ENCODE data around the gene TMEM198. TPM values are rescaled to one million over a fixed set of nuclear protein-coding genes. Genes with fewer than 3 reads are reported as not detected.

Gene TMEM198
- total and polyA plus RNA-seq, 3 experiments from 2014 or later = 5.2 to 6.0 TPM; not detected in 1

GRCh38 chr2:219510512-219511135 is 33.2 kb upstream of the TMEM198 start:
- H3K4me1 Mint-ChIP-seq = peaks cover 17 to 39% (median 20%) of the 10 kb centered on the region in 3 donors
- H3K36me3 ChIP-seq (ENCODE audit: insufficient read depth, low read length) = no peaks in the 10 kb centered on the region
- DNase-seq = no peak
- no peak overlapping the region for H3K27ac Mint-ChIP-seq
- H3K36me3 Mint-ChIP-seq = peaks cover 1 to 18% (median 3%) of the 10 kb centered on the region in 3 donors
- no peaks in the 10 kb centered on the region for H3K9me3 ChIP-seq (ENCODE audit: low read length)
- peaks cover 15% of the 10 kb centered on the region for H3K4me1 ChIP-seq (ENCODE audit: insufficient read depth, low read length)
- ChIA-PET CTCF (interaction anchor here (0.9 to 6.7 kb wide), 9 partner anchors 10 to 88 kb away, joined by 3 to 36 read pairs (median 5); partner anchors contain the start of gene GMPPA), POLR2A (interaction anchor here (1.0 kb wide), 1 partner anchor 11 kb away, joined by 5 read pairs; the partner anchor contains the start of gene GMPPA)
- peak overlapping the region in 3 of 7 donors; percentile 19 to 36 (median 32) for H3K4me3 Mint-ChIP-seq
- H3K4me3 ChIP-seq (ENCODE audit: low read length) = no peak overlapping the region
- peak overlapping the region; percentile 43 for H3K27ac ChIP-seq (ENCODE audit: low read depth, low read length)
- H3K27me3 ChIP-seq (ENCODE audit: insufficient read depth, low read length, poor library complexity, severe bottlenecking) = peaks cover 12% of the 10 kb centered on the region
- H3K27me3 Mint-ChIP-seq = peaks cover 45 to 63% of the 10 kb centered on the region in 2 donors
- H3K9me3 Mint-ChIP-seq = peaks cover 0 to 4% (median 0%) of the 10 kb centered on the region in 5 donors

GRCh38 chr2:219511547-219512325 is 32.1 kb upstream of the TMEM198 start:
- Mint-ChIP-seq H3K4me1 (peaks cover 17 to 42% (median 20%) of the 10 kb centered on the region in 3 donors), H3K9me3 (peaks cover 0 to 4% (median 0%) of the 10 kb centered on the region in 5 donors), H3K27ac (no peak overlapping the region), H3K4me3 (peak overlapping the region in 1 of 7 donors; percentile 4), H3K27me3 (peaks cover 54 to 74% of the 10 kb centered on the region in 2 donors), H3K36me3 (peaks cover 0 to 8% (median under 1%) of the 10 kb centered on the region in 3 donors)
- H3K27me3 ChIP-seq (ENCODE audit: insufficient read depth, low read length, poor library complexity, severe bottlenecking) = peaks cover 12% of the 10 kb centered on the region
- DNase-seq = no peak
- H3K36me3 ChIP-seq (ENCODE audit: insufficient read depth, low read length) = no peaks in the 10 kb centered on the region
- no peaks in the 10 kb centered on the region for H3K9me3 ChIP-seq (ENCODE audit: low read length)
- POLR2A ChIA-PET = no interaction called here
- no peak overlapping the region for H3K4me3 ChIP-seq (ENCODE audit: low read length)
- CTCF ChIA-PET = interaction anchor here (0.9 to 6.7 kb wide), 4 partner anchors 14 to 30 kb away, joined by 4 to 36 read pairs (median 10); partner anchors contain the start of gene GMPPA
- no peak overlapping the region for H3K27ac ChIP-seq (ENCODE audit: low read depth, low read length)
- peaks cover 15% of the 10 kb centered on the region for H3K4me1 ChIP-seq (ENCODE audit: insufficient read depth, low read length)

GRCh38 chr2:219512524-219513216 is 31.2 kb upstream of the TMEM198 start:
- H3K9me3 Mint-ChIP-seq = peaks cover 0 to 4% (median 0%) of the 10 kb centered on the region in 5 donors
- ChIA-PET POLR2A (no interaction called here), CTCF (interaction anchor here (1.7 to 6.7 kb wide), 3 partner anchors 17 to 29 kb away, joined by 8 to 36 read pairs (median 12); partner anchors contain the start of gene GMPPA)
- Histone ChIP-seq H3K9me3 (ENCODE audit: low read length) (no peaks in the 10 kb centered on the region), H3K27me3 (ENCODE audit: insufficient read depth, low read length, poor library complexity, severe bottlenecking) (peaks cover 12% of the 10 kb centered on the region), H3K4me1 (ENCODE audit: insufficient read depth, low read length) (peaks cover 15% of the 10 kb centered on the region), H3K27ac (ENCODE audit: low read depth, low read length) (no peak overlapping the region), H3K4me3 (ENCODE audit: low read length) (no peak overlapping the region), H3K36me3 (ENCODE audit: insufficient read depth, low read length) (no peaks in the 10 kb centered on the region)
- H3K27me3 Mint-ChIP-seq = peaks cover 64 to 80% of the 10 kb centered on the region in 2 donors
- no peak for DNase-seq
- H3K36me3 Mint-ChIP-seq = peaks cover 0 to 2% (median 0%) of the 10 kb centered on the region in 3 donors
- H3K4me1 Mint-ChIP-seq = peaks cover 17 to 42% (median 20%) of the 10 kb centered on the region in 3 donors
- no peak overlapping the region for H3K4me3 Mint-ChIP-seq
- no peak overlapping the region for H3K27ac Mint-ChIP-seq

GRCh38 chr2:219513787-219514186 is 30.0 kb upstream of the TMEM198 start:
- Histone ChIP-seq H3K4me3 (ENCODE audit: low read length) (no peak overlapping the region), H3K4me1 (ENCODE audit: insufficient read depth, low read length) (peaks cover 15% of the 10 kb centered on the region), H3K9me3 (ENCODE audit: low read length) (no peaks in the 10 kb centered on the region), H3K27ac (ENCODE audit: low read depth, low read length) (peak overlapping the region; percentile 31), H3K36me3 (ENCODE audit: insufficient read depth, low read length) (no peaks in the 10 kb centered on the region), H3K27me3 (ENCODE audit: insufficient read depth, low read length, poor library complexity, severe bottlenecking) (peaks cover 12% of the 10 kb centered on the region)
- Mint-ChIP-seq H3K36me3 (no peaks in the 10 kb centered on the region), H3K27ac (no peak overlapping the region), H3K27me3 (peaks cover 67 to 87% of the 10 kb centered on the region in 2 donors), H3K9me3 (peaks cover 0 to 4% (median 0%) of the 10 kb centered on the region in 5 donors), H3K4me1 (peaks cover 17 to 42% (median 20%) of the 10 kb centered on the region in 3 donors), H3K4me3 (peak overlapping the region in 4 of 7 donors; percentile 3 to 47 (median 41))
- POLR2A ChIA-PET = no interaction called here
- DNase-seq = no peak
- CTCF ChIA-PET = interaction anchor here (1.0 kb wide), 1 partner anchor 16 kb away, joined by 5 read pairs; no protein-coding TSS in a partner anchor

- H3K9me3 Mint-ChIP-seq = peaks cover 0 to 4% (median 0%) of the 10 kb centered on the region in 5 donors
- H3K27ac Mint-ChIP-seq = peak within 1 kb of the TSS in 1 of 8 donors; percentile 49
- peaks cover 69 to 90% of the 10 kb centered on the region in 2 donors for H3K27me3 Mint-ChIP-seq
- H3K27ac ChIP-seq (ENCODE audit: low read depth, low read length) = peak within 1 kb of the TSS; percentile 31
- H3K27me3 ChIP-seq (ENCODE audit: insufficient read depth, low read length, poor library complexity, severe bottlenecking) = peaks cover 12% of the 10 kb centered on the region
- ChIA-PET CTCF (interaction anchor here (1.0 to 1.4 kb wide), 2 partner anchors 14 to 16 kb away, joined by 3 to 5 read pairs; no protein-coding TSS in a partner anchor), POLR2A (no interaction called here)
- DNase-seq = no peak
- H3K4me3 ChIP-seq (ENCODE audit: low read length) = no peak within 1 kb of the TSS
- peaks cover 0 to 2% (median 0%) of the 10 kb centered on the region in 3 donors for H3K36me3 Mint-ChIP-seq
- peak within 1 kb of the TSS in 4 of 7 donors; percentile 37 to 70 (median 46) for H3K4me3 Mint-ChIP-seq
- peaks cover 17 to 40% (median 20%) of the 10 kb centered on the region in 3 donors for H3K4me1 Mint-ChIP-seq
- H3K4me1 ChIP-seq (ENCODE audit: insufficient read depth, low read length) = peaks cover 11% of the 10 kb centered on the region
- H3K9me3 ChIP-seq (ENCODE audit: low read length) = no peaks in the 10 kb centered on the region
- no peaks in the 10 kb centered on the region for H3K36me3 ChIP-seq (ENCODE audit: insufficient read depth, low read length)
Observed at GRCh38 chr2:219514196-219514761, 29.5 kb upstream of the TMEM198 start, which contains the start of gene ASIC4. Gene ASIC4, plus strand, starts transcription at chr2:219514482. Its CDS starts 243 bp downstream, at chr2:219514725.

GRCh38 chr2:219514836-219515235 is 29.0 kb upstream of the TMEM198 start:
- no peak overlapping the region for H3K4me3 Mint-ChIP-seq
- Histone ChIP-seq H3K4me3 (ENCODE audit: low read length) (no peak overlapping the region), H3K4me1 (ENCODE audit: insufficient read depth, low read length) (peaks cover 6% of the 10 kb centered on the region), H3K9me3 (ENCODE audit: low read length) (no peaks in the 10 kb centered on the region), H3K27ac (ENCODE audit: low read depth, low read length) (no peak overlapping the region), H3K36me3 (ENCODE audit: insufficient read depth, low read length) (no peaks in the 10 kb centered on the region), H3K27me3 (ENCODE audit: insufficient read depth, low read length, poor library complexity, severe bottlenecking) (peaks cover 12% of the 10 kb centered on the region)
- peaks cover 0 to 4% (median 0%) of the 10 kb centered on the region in 5 donors for H3K9me3 Mint-ChIP-seq
- H3K27me3 Mint-ChIP-seq = peaks cover 68 to 89% of the 10 kb centered on the region in 2 donors
- CTCF ChIA-PET = interaction anchor here (1.4 kb wide), 1 partner anchor 14 kb away, joined by 3 read pairs; no protein-coding TSS in a partner anchor
- no peak overlapping the region for H3K27ac Mint-ChIP-seq
- peaks cover 0 to 4% (median 0%) of the 10 kb centered on the region in 3 donors for H3K36me3 Mint-ChIP-seq
- DNase-seq = no peak
- POLR2A ChIA-PET = no interaction called here
- H3K4me1 Mint-ChIP-seq = peaks cover 14 to 34% (median 16%) of the 10 kb centered on the region in 3 donors

Measured in CD8-positive, alpha-beta memory T cell (primary cell).